ENCODE results near the gene MARK3. TPM values are rescaled to one million over a fixed set of nuclear protein-coding genes. Genes with fewer than 3 reads are reported as not detected.

Gene MARK3
- total RNA-seq, 1 donor from 2014 or later, result 105 TPM

GRCh38 chr14:103428723-103429556 lies 43.7 kb downstream of the MARK3 start:
- peak overlapping the region; percentile 7 for H3K27ac ChIP-seq

GRCh38 chr14:103430358-103430757 lies 45.1 kb downstream of the MARK3 start:
- intact Hi-C loops (cut with DNase I), result no loop called here
- no peak overlapping the region for H3K4me3 ChIP-seq
- DNase-seq (no peak), ATAC-seq (no peak)
- H3K36me3 ChIP-seq, result no peaks in the 10 kb centered on the region
- TF ChIP-seq CTCF (IDR thresholded peaks at IDR 0.05), result no peak
- peaks cover 18% of the 10 kb centered on the region for H3K4me1 ChIP-seq
- H3K9me3 ChIP-seq, result no peaks in the 10 kb centered on the region
- H3K27ac ChIP-seq, result no peak overlapping the region
- H3K27me3 ChIP-seq, result no peaks in the 10 kb centered on the region

More at GRCh38 chr14:103428723-103429556, 43.7 kb downstream of the MARK3 start:
- DNase-seq (no peak), ATAC-seq (no peak)
- H3K4me1 ChIP-seq, result peaks cover 18% of the 10 kb centered on the region
- H3K27me3 ChIP-seq, result no peaks in the 10 kb centered on the region
- intact Hi-C loops (cut with DNase I), result no loop called here
- no peaks in the 10 kb centered on the region for H3K36me3 ChIP-seq
- H3K9me3 ChIP-seq, result no peaks in the 10 kb centered on the region
- TF ChIP-seq CTCF (IDR thresholded peaks at IDR 0.05), result no peak
- no peak overlapping the region for H3K4me3 ChIP-seq

GRCh38 chr14:103432627-103433026 lies 47.4 kb downstream of the MARK3 start:
- no peak overlapping the region for H3K4me3 ChIP-seq
- no peak for ATAC-seq
- H3K9me3 ChIP-seq, result no peaks in the 10 kb centered on the region
- intact Hi-C loops (cut with DNase I), result no loop called here
- peaks cover 18% of the 10 kb centered on the region for H3K4me1 ChIP-seq
- no peak overlapping the region for H3K27ac ChIP-seq
- DNase-seq, result no peak
- no peaks in the 10 kb centered on the region for H3K27me3 ChIP-seq
- no peak for TF ChIP-seq CTCF (IDR thresholded peaks at IDR 0.05)
- H3K36me3 ChIP-seq, result no peaks in the 10 kb centered on the region

- no peak for TF ChIP-seq CTCF (IDR thresholded peaks at IDR 0.05)
- DNase-seq (no peak), ATAC-seq (no peak)
- no peak overlapping the region for H3K4me3 ChIP-seq
- H3K36me3 ChIP-seq, result peaks cover 12% of the 10 kb centered on the region
- H3K27me3 ChIP-seq, result no peaks in the 10 kb centered on the region
- intact Hi-C loops (cut with DNase I), result no loop called here
- H3K9me3 ChIP-seq, result no peaks in the 10 kb centered on the region
- peaks cover 6% of the 10 kb centered on the region for H3K4me1 ChIP-seq
- no peak overlapping the region for H3K27ac ChIP-seq
Measured at GRCh38 chr14:103433916-103434563, 48.8 kb downstream of the MARK3 start.

GRCh38 chr14:103434868-103435442 lies 49.7 kb downstream of the MARK3 start:
- ATAC-seq, result no peak
- no peak for DNase-seq
- Histone ChIP-seq H3K4me3 (no peak overlapping the region), H3K27ac (no peak overlapping the region), H3K9me3 (no peaks in the 10 kb centered on the region), H3K27me3 (no peaks in the 10 kb centered on the region), H3K36me3 (peaks cover 20% of the 10 kb centered on the region), H3K4me1 (no peaks in the 10 kb centered on the region)
- TF ChIP-seq CTCF (IDR thresholded peaks at IDR 0.05), result no peak
- intact Hi-C loops (cut with DNase I), result no loop called here

Measured in upper lobe of right lung (tissue), 1 donor.